ENCODE results near the gene PCDH9. TPM values are rescaled to one million over a fixed set of nuclear protein-coding genes. Genes with fewer than 3 reads are reported as not detected.

Gene PCDH9
- polyA plus RNA-seq, 3 donors: 0.03 TPM; not detected in 1

- Histone ChIP-seq H3K27ac (ENCODE audit: low read depth in 1 of 2, low read length in 2 of 2) (no peak overlapping the region), H3K9me3 (replicated peaks in 1 of 2; ENCODE audit: control insufficient read depth in 1 of 2, insufficient read depth in 1 of 2, low read length in 2 of 2) (peaks cover 0 to 7% of the 10 kb centered on the region in 2 donors), H3K79me2 (ENCODE audit: insufficient read depth, low read length) (no peaks in the 10 kb centered on the region), H2AFZ (ENCODE audit: insufficient read depth, low read depth, low read length, poor library complexity, severe bottlenecking) (no peak overlapping the region), H3K4me2 (replicated peaks; ENCODE audit: extremely low read depth, low read length, poor library complexity, severe bottlenecking) (no peak overlapping the region), H3K4me3 (replicated peaks in 1 of 3; ENCODE audit: low read depth in 2 of 3, low read length in 3 of 3) (no peak overlapping the region), H3K27me3 (ENCODE audit: control insufficient read depth in 2 of 2, insufficient read depth in 2 of 2, low read length in 2 of 2) (no peaks in the 10 kb centered on the region), H4K20me1 (ENCODE audit: insufficient read depth, low read length) (no peaks in the 10 kb centered on the region), H3K9ac (ENCODE audit: insufficient read depth, low read length, poor library complexity, severe bottlenecking) (no peak overlapping the region), H3K36me3 (replicated peaks in 1 of 2; ENCODE audit: control insufficient read depth in 1 of 2, insufficient read depth in 2 of 2, low read length in 2 of 2) (no peaks in the 10 kb centered on the region), H3K4me1 (ENCODE audit: control insufficient read depth in 1 of 2, insufficient read depth in 2 of 2, low read length in 2 of 2) (no peaks in the 10 kb centered on the region)
- Mint-ChIP-seq H3K4me3 (no peak overlapping the region), H3K36me3 (no peaks in the 10 kb centered on the region), H3K27ac (no peak overlapping the region), H3K9me3 (peaks cover 0 to 9% (median 6%) of the 10 kb centered on the region in 7 donors), H3K4me1 (no peaks in the 10 kb centered on the region), H3K27me3 (ENCODE audit: low read depth in 3 of 3) (peaks cover 0 to 2% (median 0%) of the 10 kb centered on the region in 3 donors)
- DNase-seq: no peak
- WGBS (ENCODE audit: insufficient coverage): 89% methylated on average over 7 of the region's 7 CpGs
- intact Hi-C loops (cut with micrococcal nuclease): no loop called here
- TF ChIP-seq, protein P1, sequence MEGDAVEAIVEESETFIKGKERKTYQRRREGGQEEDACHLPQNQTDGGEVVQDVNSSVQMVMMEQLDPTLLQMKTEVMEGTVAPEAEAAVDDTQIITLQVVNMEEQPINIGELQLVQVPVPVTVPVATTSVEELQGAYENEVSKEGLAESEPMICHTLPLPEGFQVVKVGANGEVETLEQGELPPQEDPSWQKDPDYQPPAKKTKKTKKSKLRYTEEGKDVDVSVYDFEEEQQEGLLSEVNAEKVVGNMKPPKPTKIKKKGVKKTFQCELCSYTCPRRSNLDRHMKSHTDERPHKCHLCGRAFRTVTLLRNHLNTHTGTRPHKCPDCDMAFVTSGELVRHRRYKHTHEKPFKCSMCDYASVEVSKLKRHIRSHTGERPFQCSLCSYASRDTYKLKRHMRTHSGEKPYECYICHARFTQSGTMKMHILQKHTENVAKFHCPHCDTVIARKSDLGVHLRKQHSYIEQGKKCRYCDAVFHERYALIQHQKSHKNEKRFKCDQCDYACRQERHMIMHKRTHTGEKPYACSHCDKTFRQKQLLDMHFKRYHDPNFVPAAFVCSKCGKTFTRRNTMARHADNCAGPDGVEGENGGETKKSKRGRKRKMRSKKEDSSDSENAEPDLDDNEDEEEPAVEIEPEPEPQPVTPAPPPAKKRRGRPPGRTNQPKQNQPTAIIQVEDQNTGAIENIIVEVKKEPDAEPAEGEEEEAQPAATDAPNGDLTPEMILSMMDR (IDR thresholded peaks at IDR 0.05): no peak
Measured at GRCh38 chr13:66844933-66845332, 385.2 kb downstream of the PCDH9 start.

DNA sequence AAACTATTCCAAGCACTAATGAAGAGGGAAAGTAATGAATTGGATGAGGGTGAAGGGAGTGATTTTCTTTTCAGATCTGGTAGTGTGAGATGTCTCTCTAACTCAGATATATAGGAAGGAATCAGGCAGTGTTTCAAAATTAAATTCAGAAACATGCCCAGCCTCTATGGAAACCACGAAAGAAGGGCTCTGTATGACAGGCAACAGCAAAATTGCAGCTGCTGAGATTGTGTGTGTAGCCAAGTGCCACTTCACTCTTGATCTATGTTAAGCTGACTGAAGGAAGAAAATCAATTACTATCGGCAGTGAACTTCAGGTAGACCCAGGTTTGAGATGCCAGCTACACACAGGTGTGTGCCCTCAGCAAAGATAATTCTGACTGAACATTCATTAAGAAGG is 387.4 kb downstream of the PCDH9 start:
- Histone ChIP-seq H3K4me1 (ENCODE audit: control insufficient read depth in 1 of 2, insufficient read depth in 2 of 2, low read length in 2 of 2) (no peaks in the 10 kb centered on the region), H3K4me3 (replicated peaks in 1 of 3; ENCODE audit: low read depth in 2 of 3, low read length in 3 of 3) (no peak overlapping the region), H3K9me3 (replicated peaks in 1 of 2; ENCODE audit: control insufficient read depth in 1 of 2, insufficient read depth in 1 of 2, low read length in 2 of 2) (peaks cover 0 to 7% of the 10 kb centered on the region in 2 donors), H3K36me3 (replicated peaks in 1 of 2; ENCODE audit: control insufficient read depth in 1 of 2, insufficient read depth in 2 of 2, low read length in 2 of 2) (no peaks in the 10 kb centered on the region), H3K27me3 (ENCODE audit: control insufficient read depth in 2 of 2, insufficient read depth in 2 of 2, low read length in 2 of 2) (no peaks in the 10 kb centered on the region), H3K27ac (ENCODE audit: low read depth in 1 of 2, low read length in 2 of 2) (no peak overlapping the region), H3K9ac (ENCODE audit: insufficient read depth, low read length, poor library complexity, severe bottlenecking) (no peak overlapping the region), H3K4me2 (replicated peaks; ENCODE audit: extremely low read depth, low read length, poor library complexity, severe bottlenecking) (no peak overlapping the region), H2AFZ (ENCODE audit: insufficient read depth, low read depth, low read length, poor library complexity, severe bottlenecking) (no peak overlapping the region), H3K79me2 (ENCODE audit: insufficient read depth, low read length) (no peaks in the 10 kb centered on the region), H4K20me1 (ENCODE audit: insufficient read depth, low read length) (no peaks in the 10 kb centered on the region)
- WGBS (ENCODE audit: insufficient coverage): 60% methylated on average over 1 of the region's 2 CpGs
- Mint-ChIP-seq H3K36me3 (no peaks in the 10 kb centered on the region), H3K4me1 (no peaks in the 10 kb centered on the region), H3K9me3 (peaks cover 0 to 9% (median 4%) of the 10 kb centered on the region in 7 donors), H3K27me3 (ENCODE audit: low read depth in 3 of 3) (no peaks in the 10 kb centered on the region), H3K4me3 (no peak overlapping the region), H3K27ac (no peak overlapping the region)
- DNase-seq: no peak
- TF ChIP-seq, protein P1 (IDR thresholded peaks at IDR 0.05): no peak
- intact Hi-C loops (cut with micrococcal nuclease): no loop called here
